Activated effector memory CD4-positive, alpha-beta T cell treated with Interleukin-2 at 50 U/mL for 16 hours (primary cell): ENCODE results near the gene PCSK1N.

Experiments used
- DNase-seq: peaks from one replicate; pipeline ENCODE4 v3.0.0-alpha.2; 2020

The PCSK1N gene

DNA sequence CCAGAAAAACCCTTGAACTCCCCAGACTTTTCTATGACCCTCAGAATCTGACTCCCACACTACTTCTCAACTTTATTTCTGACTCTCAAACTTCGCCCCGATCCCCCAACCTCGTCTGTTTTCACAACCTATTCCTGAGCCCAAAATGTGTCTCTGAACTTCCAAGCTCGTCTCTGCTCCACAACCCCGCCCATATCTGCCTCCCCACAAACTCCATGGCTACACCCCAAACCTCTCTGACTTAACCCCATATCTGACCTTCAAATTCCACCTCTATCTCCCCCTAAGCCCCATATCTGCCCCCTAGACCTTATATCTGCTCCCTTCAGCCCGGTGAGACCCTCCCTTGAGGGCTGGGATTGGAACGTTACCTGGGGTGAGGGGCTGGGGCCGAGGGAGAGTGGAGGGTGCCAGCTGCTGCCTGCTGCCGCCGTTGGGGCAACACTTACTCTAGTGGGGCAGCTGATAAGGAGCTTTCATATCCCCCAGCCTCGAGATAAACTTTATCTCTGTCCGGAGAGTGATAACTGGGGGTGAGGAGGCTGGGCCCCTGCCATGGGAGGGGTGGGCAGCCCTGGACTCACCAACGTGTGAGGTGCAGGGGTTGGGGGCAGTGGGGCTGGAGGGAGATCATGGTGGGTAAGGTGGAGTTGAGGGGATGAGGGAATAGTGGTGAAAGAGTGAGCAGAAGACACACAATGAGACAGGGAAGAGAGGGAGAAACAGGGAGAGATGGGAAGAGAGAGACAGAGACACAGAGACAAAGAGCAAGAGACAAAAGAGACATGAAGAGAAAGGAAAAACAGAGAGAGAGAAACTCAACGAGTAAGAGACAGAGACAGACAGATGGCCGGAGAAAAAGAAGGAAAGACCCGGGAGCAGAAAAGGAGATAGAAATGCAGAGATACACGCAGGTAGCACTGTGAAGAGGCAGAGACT lies 47.6 kb downstream of the PCSK1N start:
- no peak for DNase-seq

DNA sequence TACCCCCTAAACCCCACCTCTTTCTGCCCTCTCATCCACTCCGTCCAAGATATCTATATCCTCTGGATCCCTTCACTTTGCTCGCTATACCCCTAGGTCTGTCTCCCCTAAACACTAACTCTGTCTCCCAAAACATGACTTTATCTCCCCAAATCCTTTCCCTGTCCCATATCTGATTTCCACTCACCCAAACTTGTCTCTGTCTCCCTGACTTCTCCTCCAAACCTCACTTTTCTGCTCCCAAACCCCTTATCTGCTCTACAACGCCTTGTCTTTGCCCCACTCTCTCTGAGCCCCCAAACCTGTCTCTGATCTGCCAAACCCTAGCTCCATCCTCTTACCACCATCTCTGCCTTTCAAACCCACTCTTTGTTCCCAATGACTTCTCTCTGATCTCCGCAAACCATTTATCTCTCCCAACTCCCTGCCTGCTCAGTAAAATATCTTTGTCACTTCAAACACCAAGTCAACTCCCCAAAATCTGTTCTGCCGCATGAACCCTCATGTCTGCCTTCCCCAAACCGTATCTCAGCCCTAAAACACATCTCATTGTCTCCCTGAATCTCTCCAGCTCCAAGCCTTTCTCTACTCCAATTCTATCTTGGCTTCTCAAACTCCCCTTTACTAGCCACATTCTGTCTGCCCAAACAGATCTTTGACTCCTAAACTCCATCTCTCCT lies 48.4 kb downstream of the PCSK1N start:
- no peak for DNase-seq

DNA sequence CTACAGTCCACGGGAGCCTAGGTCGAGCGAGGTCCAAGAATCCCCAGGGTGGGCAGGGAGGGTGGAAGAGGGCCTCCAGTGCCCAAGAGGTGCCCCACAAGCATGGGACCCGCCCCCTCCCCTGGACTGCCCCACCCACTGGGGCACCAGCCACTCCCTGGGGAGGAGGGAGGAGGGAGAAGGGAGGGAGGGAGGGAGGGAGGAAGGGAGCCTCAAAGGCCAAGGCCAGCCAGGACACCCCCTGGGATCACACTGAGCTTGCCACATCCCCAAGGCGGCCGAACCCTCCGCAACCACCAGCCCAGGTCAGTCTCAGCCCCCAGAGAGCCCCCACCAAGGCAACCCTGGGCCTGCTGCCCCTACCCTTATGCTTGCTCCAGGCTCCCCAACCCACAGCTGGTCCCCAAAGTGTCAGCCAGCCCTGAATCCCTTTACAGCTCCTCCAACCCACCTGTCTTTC lies 49.0 kb downstream of the PCSK1N start, which contains the start of gene GATA1:
Gene GATA1 (plus strand): TSS at position 250 of the 460 bp plus-strand sequence. CDS start 4,520 bp downstream, outside the sequence.
- no peak for DNase-seq

DNA sequence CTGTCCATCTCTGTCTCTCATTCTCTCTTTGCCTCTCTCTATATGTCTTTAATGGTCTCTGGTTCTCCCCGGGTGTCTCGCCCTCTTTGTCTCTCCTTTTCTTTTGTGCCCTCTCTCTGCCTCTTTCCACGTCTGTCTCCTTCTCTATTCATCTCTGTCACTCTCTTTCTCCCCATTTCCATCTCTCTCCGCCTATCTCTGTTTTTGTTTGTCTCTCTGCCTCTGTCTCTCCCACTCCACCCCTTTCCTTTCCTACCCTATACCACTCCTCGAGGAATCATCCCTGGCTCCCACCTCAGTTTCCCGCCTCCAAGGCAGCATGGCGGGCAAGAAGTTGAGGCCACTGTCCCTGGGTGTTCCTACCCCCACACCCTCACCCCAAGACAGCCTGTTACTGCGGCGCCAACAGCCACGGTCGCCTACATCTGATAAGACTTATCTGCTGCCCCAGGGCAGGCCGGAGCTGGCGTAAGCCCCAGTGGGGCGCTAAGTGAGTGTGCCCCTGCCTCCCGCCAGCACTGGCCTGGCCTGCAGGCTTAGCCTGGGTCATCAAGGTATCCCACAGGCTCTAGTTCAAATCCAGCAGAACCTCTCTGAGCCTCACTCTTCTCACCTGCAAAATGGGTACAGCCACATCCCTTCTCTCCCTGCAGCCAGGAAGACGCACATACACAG lies 49.7 kb downstream of the PCSK1N start:
- no peak for DNase-seq

DNA sequence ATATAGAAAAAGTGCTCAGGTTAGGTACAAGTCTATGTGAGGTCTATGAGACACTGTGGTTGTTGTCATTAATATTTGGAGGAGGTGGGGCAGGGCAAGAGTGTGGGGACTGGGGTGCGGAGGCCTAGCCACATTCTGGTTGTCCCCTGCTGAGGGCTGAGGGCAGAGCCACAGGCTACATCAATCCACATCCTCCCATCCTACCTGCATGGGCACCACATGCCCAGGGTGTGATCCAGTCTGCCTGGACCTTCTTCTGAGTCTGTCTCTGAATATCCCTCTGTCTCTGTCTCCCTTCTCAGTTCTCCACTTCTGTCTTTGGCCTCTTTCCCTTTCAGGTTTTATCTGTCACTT lies 50.2 kb downstream of the PCSK1N start:
- no peak for DNase-seq

DNA sequence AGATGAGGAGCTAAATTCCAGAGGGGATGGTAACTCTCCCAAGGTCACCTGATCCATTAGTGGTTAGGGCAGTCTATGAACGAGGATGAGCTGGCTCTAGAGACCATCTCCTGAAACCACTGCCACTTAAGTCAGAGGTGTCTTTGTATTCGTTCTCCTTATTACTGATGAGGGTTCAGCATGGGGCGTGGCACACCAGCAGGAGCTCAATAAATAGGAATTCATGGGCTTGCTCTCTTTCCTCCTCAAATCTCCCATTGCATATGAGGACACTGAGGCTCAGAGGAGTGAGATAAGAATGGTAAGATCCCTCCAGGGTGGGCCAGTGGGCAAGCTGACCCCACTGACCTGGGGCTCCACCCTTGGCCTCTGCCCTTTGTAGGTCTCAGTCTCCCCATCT lies 50.7 kb downstream of the PCSK1N start:
- DNase-seq, result no peak

DNA sequence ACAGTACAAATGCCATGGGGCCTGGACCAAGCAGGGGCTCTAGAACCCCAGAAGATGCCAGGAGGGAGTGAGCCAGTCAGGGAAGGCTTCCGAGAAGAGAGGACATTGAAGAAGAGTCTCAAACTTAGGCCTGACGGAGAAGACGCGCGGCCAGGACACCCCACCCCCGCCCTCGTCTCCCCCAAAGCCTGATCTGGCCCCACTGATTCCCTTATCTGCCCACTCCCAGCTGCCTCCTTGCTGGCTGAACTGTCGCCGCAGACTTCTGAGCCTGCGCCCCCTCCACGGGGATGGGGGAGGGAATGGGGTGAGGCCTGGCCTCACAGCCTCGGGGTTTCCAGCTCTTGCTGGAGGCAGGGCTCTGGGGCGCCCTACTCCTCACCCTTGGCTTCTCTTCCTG lies 52.6 kb downstream of the PCSK1N start:
- no peak for DNase-seq

DNA sequence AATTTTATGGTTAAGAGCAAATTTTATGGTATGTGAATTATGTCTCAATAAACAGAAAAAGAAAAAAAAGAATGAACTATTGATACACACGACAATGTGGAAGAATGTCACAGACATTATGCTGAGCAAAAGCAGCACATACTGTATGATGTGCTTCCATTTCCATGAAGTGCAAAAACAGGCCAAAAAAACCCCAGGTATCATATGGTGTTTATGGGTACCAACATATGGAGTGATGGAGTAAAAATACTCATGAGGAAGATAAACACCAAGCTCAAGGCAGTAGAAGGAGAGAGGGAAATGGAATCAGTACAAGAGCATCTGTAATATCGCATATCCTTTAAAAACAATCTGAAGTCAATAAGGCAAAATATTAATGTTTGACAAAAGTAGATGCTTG lies 53.2 kb downstream of the PCSK1N start:
- DNase-seq, result no peak

DNA sequence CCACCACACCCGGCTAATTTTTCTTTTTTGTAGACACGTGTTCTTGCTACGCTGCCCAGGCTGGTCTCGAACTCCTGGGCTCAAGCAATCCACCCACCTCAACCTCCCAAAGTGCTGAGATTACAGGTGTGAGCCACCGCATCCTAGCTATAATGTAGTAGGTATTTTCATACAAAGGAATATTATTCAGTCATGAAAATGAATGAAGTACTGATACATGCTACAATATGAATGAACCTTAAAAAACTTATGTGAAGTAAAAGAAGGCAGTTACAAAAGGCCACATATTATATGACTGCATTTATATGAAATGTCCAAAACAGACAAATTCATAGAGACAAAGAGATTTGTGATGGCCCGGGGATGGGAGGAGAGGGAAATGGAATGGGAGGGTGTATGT lies 53.7 kb downstream of the PCSK1N start:
- no peak for DNase-seq
